Astrocyte (in vitro differentiated cells and primary cell): ENCODE data around the gene EPPIN. TPM values are rescaled to one million over a fixed set of nuclear protein-coding genes. Genes with fewer than 3 reads are reported as not detected.

ENCODE experiments used
- DNase-seq: peaks from one replicate; pipeline ENCODE4 v3.0.0-alpha.2; 2010; ENCODE audit warnings: low read depth
- FAIRE-seq: peaks from 2 replicates; lab custom pipeline; 2011; peaks lifted over from hg19 to GRCh38; lab: Jason Lieb, UNC
- H2AFZ ChIP-seq: 2 replicates; pipeline ENCODE4 v1.6.0; 2012; ENCODE audit warnings: low read depth, low read length, inconsistent platforms
- H3K27ac ChIP-seq: 2 replicates; pipeline ENCODE4 v1.5.1; 2011; ENCODE audit warnings: low read depth, low read length, inconsistent platforms
- H3K27me3 ChIP-seq: 2 replicates; pipeline ENCODE4 v1.6.0; 2011; ENCODE audit warnings: low read length, inconsistent platforms; ENCODE audit not compliant: insufficient read depth
- H3K36me3 ChIP-seq: 2 replicates; pipeline ENCODE4 v1.5.1; 2011; ENCODE audit warnings: low read length, inconsistent platforms; ENCODE audit not compliant: insufficient read depth
- H3K4me1 ChIP-seq: 2 replicates; pipeline ENCODE4 v1.5.1; 2011; ENCODE audit warnings: low read length, inconsistent platforms; ENCODE audit not compliant: insufficient read depth
- H3K4me2 ChIP-seq: 2 replicates; pipeline ENCODE4 v1.6.0; 2012; ENCODE audit warnings: low read length, inconsistent platforms
- H3K4me3 ChIP-seq: 2 replicates; pipeline ENCODE4 v1.5.1; 2011; ENCODE audit warnings: low read depth, mild to moderate bottlenecking, low read length, inconsistent platforms; ENCODE audit not compliant: insufficient read depth
- H3K79me2 ChIP-seq: 2 replicates; pipeline ENCODE4 v1.6.0; 2012; ENCODE audit warnings: mild to moderate bottlenecking, low read length, inconsistent platforms; ENCODE audit not compliant: insufficient read depth
- H3K9ac ChIP-seq: 2 replicates; pipeline ENCODE4 v1.6.0; 2012; ENCODE audit warnings: mild to moderate bottlenecking, low read length, inconsistent platforms
- H3K9me3 ChIP-seq: 2 replicates; pipeline ENCODE4 v1.5.1; 2012; ENCODE audit warnings: low read depth, mild to moderate bottlenecking, low read length, inconsistent platforms; ENCODE audit not compliant: insufficient read depth
- H4K20me1 ChIP-seq: 2 replicates; pipeline ENCODE4 v1.6.0; 2012; ENCODE audit warnings: low read length, inconsistent platforms; ENCODE audit not compliant: insufficient read depth
- H3K27ac Mint-ChIP-seq: one replicate; pipeline ENCODE4 v1.8.0; 2021; ENCODE audit warnings: mild to moderate bottlenecking, mixed read lengths; ENCODE audit not compliant: unreplicated experiment
- H3K27me3 Mint-ChIP-seq: one replicate; pipeline ENCODE4 v1.8.0; 2021; ENCODE audit warnings: low read depth, mixed read lengths; ENCODE audit not compliant: unreplicated experiment
- H3K36me3 Mint-ChIP-seq: one replicate; pipeline ENCODE4 v1.8.0; 2021; ENCODE audit warnings: low read depth, mixed read lengths; ENCODE audit not compliant: unreplicated experiment
- H3K4me1 Mint-ChIP-seq: one replicate; pipeline ENCODE4 v1.8.0; 2021; ENCODE audit warnings: low read depth, mixed read lengths; ENCODE audit not compliant: unreplicated experiment
- H3K4me3 Mint-ChIP-seq: one replicate; pipeline ENCODE4 v1.8.0; 2021; ENCODE audit warnings: mild to moderate bottlenecking, moderate library complexity, mixed read lengths; ENCODE audit not compliant: unreplicated experiment
- H3K9me3 Mint-ChIP-seq: one replicate; pipeline ENCODE4 v1.8.0; 2021; ENCODE audit warnings: mild to moderate bottlenecking, mixed read lengths; ENCODE audit not compliant: unreplicated experiment
- EZH2 ChIP-seq: IDR thresholded peaks from 2 replicates; pipeline ENCODE4 v1.6.1; 2012; ENCODE audit warnings: mild to moderate bottlenecking, low read length, inconsistent platforms; ENCODE audit not compliant: insufficient read depth
- total RNA-seq: library from RNA; stranded (reverse); gene quantifications from 2 replicates; pipeline ENCODE4 v1.2.1, GENCODE V29; 2021
- TF ChIP-seq, protein P1 (sequence below): IDR thresholded peaks from 2 replicates; pipeline ENCODE4 v1.5.1; 2011; ENCODE audit warnings: low read depth, mild to moderate bottlenecking, inconsistent platforms, low read length, moderate library complexity; ENCODE audit not compliant: insufficient read depth

Gene EPPIN
- total RNA-seq, 1 donor from 2014 or later: not detected

DNA sequence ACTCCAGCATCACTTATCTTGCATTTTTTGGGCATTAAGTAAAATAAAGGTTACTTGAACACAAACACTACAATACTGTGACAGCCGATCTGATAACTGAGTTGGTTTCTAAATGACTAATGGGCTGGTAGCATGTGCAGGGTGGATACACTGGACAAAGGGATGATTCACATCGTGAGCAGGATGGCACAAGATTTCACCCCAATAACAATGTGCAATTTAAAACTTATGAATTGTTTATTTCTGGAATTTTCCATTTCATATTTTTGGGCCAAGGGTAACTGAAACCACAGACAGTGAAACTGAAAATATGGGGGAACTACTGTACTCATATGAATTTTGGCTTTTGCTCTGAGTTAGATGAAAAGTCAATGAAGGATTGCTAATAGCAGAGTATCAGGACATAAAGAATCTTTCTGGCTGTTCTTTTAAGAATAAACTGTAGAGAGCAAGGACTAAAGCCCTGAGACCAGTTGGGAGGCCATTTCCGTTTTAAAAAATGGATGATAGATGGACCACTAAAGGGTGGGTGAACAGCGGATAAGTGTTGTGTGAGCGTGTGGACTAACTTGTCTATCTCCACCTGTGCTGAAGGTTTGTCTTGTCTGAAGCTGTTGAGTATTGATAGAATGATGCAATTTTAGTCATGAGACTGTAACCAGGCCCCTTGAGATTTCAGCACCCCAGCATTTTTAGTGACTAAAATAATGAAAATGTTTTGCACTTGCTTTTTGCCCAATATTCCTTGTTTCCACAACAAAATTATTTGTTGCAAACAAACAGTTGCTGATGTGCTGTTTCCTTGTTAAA lies 40.0 kb downstream of the EPPIN start:
- DNase-seq (no peak), FAIRE-seq (no peak)
- H4K20me1 ChIP-seq: no peaks in the 10 kb centered on the region
- no peaks in the 10 kb centered on the region for H3K36me3 ChIP-seq
- no peak overlapping the region for H3K9ac ChIP-seq
- H3K4me3 ChIP-seq: no peak overlapping the region
- no peak overlapping the region for H3K27ac ChIP-seq
- H3K4me2 ChIP-seq: no peak overlapping the region
- peaks cover 11% of the 10 kb centered on the region for H3K27me3 Mint-ChIP-seq
- H3K79me2 ChIP-seq: no peaks in the 10 kb centered on the region
- no peak overlapping the region for H3K27ac Mint-ChIP-seq
- no peaks in the 10 kb centered on the region for H3K4me1 Mint-ChIP-seq
- H2AFZ ChIP-seq: no peak overlapping the region
- H3K4me3 Mint-ChIP-seq: no peak overlapping the region
- no peaks in the 10 kb centered on the region for H3K36me3 Mint-ChIP-seq
- TF ChIP-seq, protein P1, sequence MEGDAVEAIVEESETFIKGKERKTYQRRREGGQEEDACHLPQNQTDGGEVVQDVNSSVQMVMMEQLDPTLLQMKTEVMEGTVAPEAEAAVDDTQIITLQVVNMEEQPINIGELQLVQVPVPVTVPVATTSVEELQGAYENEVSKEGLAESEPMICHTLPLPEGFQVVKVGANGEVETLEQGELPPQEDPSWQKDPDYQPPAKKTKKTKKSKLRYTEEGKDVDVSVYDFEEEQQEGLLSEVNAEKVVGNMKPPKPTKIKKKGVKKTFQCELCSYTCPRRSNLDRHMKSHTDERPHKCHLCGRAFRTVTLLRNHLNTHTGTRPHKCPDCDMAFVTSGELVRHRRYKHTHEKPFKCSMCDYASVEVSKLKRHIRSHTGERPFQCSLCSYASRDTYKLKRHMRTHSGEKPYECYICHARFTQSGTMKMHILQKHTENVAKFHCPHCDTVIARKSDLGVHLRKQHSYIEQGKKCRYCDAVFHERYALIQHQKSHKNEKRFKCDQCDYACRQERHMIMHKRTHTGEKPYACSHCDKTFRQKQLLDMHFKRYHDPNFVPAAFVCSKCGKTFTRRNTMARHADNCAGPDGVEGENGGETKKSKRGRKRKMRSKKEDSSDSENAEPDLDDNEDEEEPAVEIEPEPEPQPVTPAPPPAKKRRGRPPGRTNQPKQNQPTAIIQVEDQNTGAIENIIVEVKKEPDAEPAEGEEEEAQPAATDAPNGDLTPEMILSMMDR: no peak
- TF ChIP-seq EZH2: no peak
- H3K4me1 ChIP-seq: no peaks in the 10 kb centered on the region
- peaks cover 3% of the 10 kb centered on the region for H3K27me3 ChIP-seq
- H3K9me3 Mint-ChIP-seq: no peaks in the 10 kb centered on the region
- no peaks in the 10 kb centered on the region for H3K9me3 ChIP-seq

DNA sequence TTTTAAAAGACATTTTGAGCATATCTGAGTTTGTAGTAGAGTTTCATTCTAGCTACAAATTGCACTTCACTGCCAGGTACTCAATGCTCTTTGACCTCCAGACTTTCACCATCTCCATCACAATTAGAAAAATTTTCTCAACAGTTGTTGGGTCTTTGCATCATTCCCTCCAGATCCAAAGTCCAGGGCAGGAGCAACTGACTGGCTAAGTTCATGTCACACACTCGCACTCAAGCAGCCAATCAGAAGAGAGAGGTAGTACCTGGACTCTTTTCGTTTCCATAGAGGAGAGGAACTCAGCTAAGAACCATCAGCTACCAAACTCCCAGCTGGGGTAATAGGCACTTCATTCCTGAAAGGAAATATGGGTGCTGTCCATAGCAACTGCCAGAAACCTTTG lies 40.8 kb downstream of the EPPIN start:
- Histone ChIP-seq H3K9ac (no peak overlapping the region), H3K36me3 (no peaks in the 10 kb centered on the region), H2AFZ (no peak overlapping the region), H3K9me3 (no peaks in the 10 kb centered on the region), H3K4me1 (no peaks in the 10 kb centered on the region), H3K4me2 (no peak overlapping the region), H3K27ac (no peak overlapping the region), H3K4me3 (no peak overlapping the region), H4K20me1 (no peaks in the 10 kb centered on the region), H3K27me3 (no peaks in the 10 kb centered on the region), H3K79me2 (no peaks in the 10 kb centered on the region)
- H3K27ac Mint-ChIP-seq: no peak overlapping the region
- FAIRE-seq (no peak), DNase-seq (no peak)
- peaks cover 9% of the 10 kb centered on the region for H3K27me3 Mint-ChIP-seq
- peaks cover 5% of the 10 kb centered on the region for H3K4me1 Mint-ChIP-seq
- TF ChIP-seq, protein P1: no peak
- TF ChIP-seq EZH2: no peak
- H3K36me3 Mint-ChIP-seq: no peaks in the 10 kb centered on the region
- no peak overlapping the region for H3K4me3 Mint-ChIP-seq
- no peaks in the 10 kb centered on the region for H3K9me3 Mint-ChIP-seq

DNA sequence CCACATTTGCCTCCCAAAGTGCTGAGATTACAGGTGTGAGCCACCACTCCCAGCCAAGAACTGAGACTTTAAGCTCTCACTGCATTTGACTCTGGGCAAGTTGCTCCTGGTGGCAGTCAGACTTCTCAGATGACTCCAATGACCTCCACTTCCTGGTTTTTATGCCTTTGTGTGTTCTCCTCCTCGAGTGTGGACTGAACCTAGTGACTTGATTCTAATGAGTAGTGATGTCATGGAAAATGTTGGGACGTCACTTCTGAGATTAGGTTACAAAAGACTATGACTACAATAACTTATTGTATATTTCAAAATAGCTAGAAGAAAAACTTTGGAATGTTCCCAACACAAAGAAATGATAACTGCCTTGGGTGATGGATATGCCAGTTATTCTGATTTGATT lies 43.8 kb downstream of the EPPIN start:
- Histone ChIP-seq H3K27ac (no peak overlapping the region), H4K20me1 (no peaks in the 10 kb centered on the region), H3K9me3 (no peaks in the 10 kb centered on the region), H3K79me2 (no peaks in the 10 kb centered on the region), H3K4me2 (no peak overlapping the region), H2AFZ (no peak overlapping the region), H3K9ac (no peak overlapping the region), H3K4me3 (no peak overlapping the region), H3K4me1 (no peaks in the 10 kb centered on the region), H3K36me3 (no peaks in the 10 kb centered on the region), H3K27me3 (peaks cover 4% of the 10 kb centered on the region)
- no peak overlapping the region for H3K4me3 Mint-ChIP-seq
- FAIRE-seq: no peak
- H3K9me3 Mint-ChIP-seq: no peaks in the 10 kb centered on the region
- no peak for TF ChIP-seq EZH2
- TF ChIP-seq, protein P1: no peak
- H3K36me3 Mint-ChIP-seq: no peaks in the 10 kb centered on the region
- DNase-seq: no peak
- H3K27ac Mint-ChIP-seq: no peak overlapping the region
- peaks cover 6% of the 10 kb centered on the region for H3K4me1 Mint-ChIP-seq
- H3K27me3 Mint-ChIP-seq: no peaks in the 10 kb centered on the region
